Measurements from ENCODE around the gene RASAL1. TPM values are rescaled to one million over a fixed set of nuclear protein-coding genes. Genes with fewer than 3 reads are reported as not detected.

The RASAL1 gene
- total RNA-seq, 4 donors from 2014 or later: 17.4 to 98.7 (median 56.6) TPM

- intact Hi-C loops (cut with DNase I): loop anchor here (5.0 kb wide), 1 partner anchor 125 kb away; no protein-coding TSS in a partner anchor
These were observed 36.6 kb upstream of the RASAL1 start for GRCh38 chr12:113172185-113172584.

GRCh38 chr12:113171543-113171942 is 36.0 kb upstream of the RASAL1 start:
- peaks cover 24 to 100% (median 75%) of the 10 kb centered on the region in 3 donors for H3K36me3 ChIP-seq
- H3K4me1 ChIP-seq: no peaks in the 10 kb centered on the region
- no peak overlapping the region for H3K27ac ChIP-seq
- TF ChIP-seq CTCF (IDR thresholded peaks at IDR 0.05) (no peak), POLR2A (IDR thresholded peaks at IDR 0.05) (no peak)
- H3K9me3 ChIP-seq: no peaks in the 10 kb centered on the region
- WGBS, 2 donors: 93 to 95% methylated on average over 9 of the region's 9 CpGs
- DNase-seq: no peak
- intact Hi-C loops (cut with DNase I): loop anchor here (5.0 kb wide), 1 partner anchor 124 kb away; no protein-coding TSS in a partner anchor
- H3K27me3 ChIP-seq: no peaks in the 10 kb centered on the region
- H3K4me3 ChIP-seq: no peak overlapping the region

More at GRCh38 chr12:113172185-113172584, 36.6 kb upstream of the RASAL1 start:
- no peaks in the 10 kb centered on the region for H3K27me3 ChIP-seq
- no peaks in the 10 kb centered on the region for H3K9me3 ChIP-seq
- H3K27ac ChIP-seq: no peak overlapping the region
- no peak overlapping the region for H3K4me3 ChIP-seq
- no peaks in the 10 kb centered on the region for H3K4me1 ChIP-seq
- 94 to 100% methylated on average over 4 to 11 of the region's 20 CpGs for WGBS, 2 donors
- DNase-seq: no peak
- peaks cover 30 to 100% (median 78%) of the 10 kb centered on the region in 3 donors for H3K36me3 ChIP-seq
- TF ChIP-seq POLR2A (IDR thresholded peaks at IDR 0.05) (no peak), CTCF (IDR thresholded peaks at IDR 0.05) (no peak)

- WGBS, 2 donors: 80 to 89% methylated on average over 4 of the region's 4 CpGs
- intact Hi-C loops (cut with DNase I): loop anchor here (5.0 kb wide), 1 partner anchor 124 kb away; no protein-coding TSS in a partner anchor
- no peak for DNase-seq
- peaks cover 24 to 100% (median 73%) of the 10 kb centered on the region in 3 donors for H3K36me3 ChIP-seq
- H3K9me3 ChIP-seq: no peaks in the 10 kb centered on the region
- no peak overlapping the region for H3K27ac ChIP-seq
- TF ChIP-seq CTCF (IDR thresholded peaks at IDR 0.05) (no peak), POLR2A (IDR thresholded peaks at IDR 0.05) (no peak)
- no peaks in the 10 kb centered on the region for H3K27me3 ChIP-seq
- no peaks in the 10 kb centered on the region for H3K4me1 ChIP-seq
- H3K4me3 ChIP-seq: no peak overlapping the region
These were observed 35.4 kb upstream of the RASAL1 start for GRCh38 chr12:113170926-113171325.

- TF ChIP-seq POLR2A (IDR thresholded peaks at IDR 0.05) (no peak), CTCF (IDR thresholded peaks at IDR 0.05) (no peak)
- 78 to 92% methylated on average over 5 of the region's 5 CpGs for WGBS, 2 donors
- Histone ChIP-seq H3K27me3 (no peaks in the 10 kb centered on the region), H3K4me3 (no peak overlapping the region), H3K27ac (no peak overlapping the region), H3K9me3 (no peaks in the 10 kb centered on the region), H3K36me3 (peaks cover 26 to 100% (median 73%) of the 10 kb centered on the region in 3 donors), H3K4me1 (no peaks in the 10 kb centered on the region)
- no peak for DNase-seq
- intact Hi-C loops (cut with DNase I): loop anchor here (5.0 kb wide), 1 partner anchor 123 kb away; no protein-coding TSS in a partner anchor
These were observed 34.9 kb upstream of the RASAL1 start for GRCh38 chr12:113170457-113170856.

GRCh38 chr12:113169697-113170096 is 34.1 kb upstream of the RASAL1 start:
- intact Hi-C loops (cut with DNase I): loop anchor here (5.0 kb wide), 1 partner anchor 122 kb away; no protein-coding TSS in a partner anchor
- Histone ChIP-seq H3K4me1 (no peaks in the 10 kb centered on the region), H3K4me3 (no peak overlapping the region), H3K36me3 (peaks cover 31 to 100% (median 79%) of the 10 kb centered on the region in 3 donors), H3K27ac (no peak overlapping the region), H3K9me3 (no peaks in the 10 kb centered on the region), H3K27me3 (no peaks in the 10 kb centered on the region)
- no peak for DNase-seq
- TF ChIP-seq CTCF (IDR thresholded peaks at IDR 0.05): no peak
- TF ChIP-seq POLR2A (IDR thresholded peaks at IDR 0.05): no peak
- 94 to 100% methylated on average over 2 to 4 of the region's 13 CpGs for WGBS, 2 donors

Measured in esophagus squamous epithelium (tissue), 5 donors.